Psoas muscle (tissue), 8 donors: Measurements from ENCODE around the gene C21orf91. TPM values are rescaled to one million over a fixed set of nuclear protein-coding genes. Genes with fewer than 3 reads are reported as not detected.

ENCODE experiments used
- ATAC-seq, 4 donors: fragments of 200-7000 bp; cut with Tn5 transposase; one replicate each; pipeline ENCODE4 v1.9.1; 2020; ENCODE audit warnings: moderate library complexity in 3 of 4, mild to moderate bottlenecking in 2 of 4
- DNase-seq, 2 donors: peaks; one replicate each; pipeline ENCODE4 v3.0.0-alpha.2; 2020
- H3K27ac ChIP-seq: fragments of 200-600 bp; one replicate; pipeline ENCODE4 v1.8.0; 2022
- H3K27me3 ChIP-seq, 3 donors: fragments of 200-600 bp in 1 of 3; one replicate each; pipeline versions ENCODE4 v1.6.1 to v1.8.0; 2013 to 2022; ENCODE audit warnings: low read length in 2 of 3, mild to moderate bottlenecking in 2 of 3, moderate library complexity in 1 of 3; ENCODE audit not compliant: insufficient read depth in 3 of 3
- H3K36me3 ChIP-seq, 2 donors: fragments of 200-600 bp in 1 of 2; one replicate each; pipeline versions ENCODE4 v1.6.1 to v1.8.0; 2013 to 2022; ENCODE audit warnings: low read depth in 1 of 2, mild to moderate bottlenecking in 1 of 2, moderate library complexity in 1 of 2; ENCODE audit not compliant: insufficient read depth in 1 of 2
- H3K4me1 ChIP-seq: fragments of 200-600 bp; one replicate; pipeline ENCODE4 v1.8.0; 2022
- H3K4me3 ChIP-seq: fragments of 200-600 bp; one replicate; pipeline ENCODE4 v1.8.0; 2022; ENCODE audit warnings: mild to moderate bottlenecking
- H3K9me3 ChIP-seq: fragments of 200-600 bp; one replicate; pipeline ENCODE4 v1.8.0; 2022
- WGBS, 3 donors: extraction: QIAGEN DNeasy Blood & Tissue Kit; methylation state at CpG; one replicate each; pipeline versions ENCODE4 v1.1.6 to v1.1.7; 2013; 5-methylcytosine and 5-hydroxymethylcytosine counted together
- intact Hi-C, 2 donors: fragments of 100-400 bp; cut with DNase I; formaldehyde crosslinking; loops; one replicate each; pipeline versions ENCODE4 v1.11.0 to v1.14.2; 2022
- polyA plus RNA-seq, 3 donors: library from polyadenylated mRNA; stranded (reverse); fragments of 200-250 nt; gene quantifications; one replicate each; pipeline ENCODE4 v1.2.3, GENCODE V29; 2013
- total RNA-seq, 4 donors: library from RNA; stranded (reverse); fragmentation: NEBNext Ultra II Directional in 2 of 4; extraction: Animal tissue kit (Norgen Biotek cat#: 25700) in 2 of 4; gene quantifications; one replicate each; pipeline versions ENCODE4 v1.2.1 to v1.2.4, GENCODE V29; 2021 to 2023
- TF ChIP-seq, protein P1 (sequence below): fragments of 200-600 bp; IDR thresholded peaks from one replicate; pipeline ENCODE4 v1.8.0; 2022; ENCODE audit warnings: antibody characterized with exemption
- donor health status: healthy with polysubstance abuse.
- donor health status: DM: no; HTN: no; CAD: no; lungs with moderate emphysema.
- donor health status: Bipolar disorder and iron deficiency.
- donor health status: healthy.
- donor health status: DM: yes; HTN: yes; CAD: no.
- donor health status: DM: no; HTN: no; CAD: no.
- donor health status: DM: no; HTN: no; CAD: no.
- donor health status: DM: yes; HTN: yes; CAD: no.

C21orf91 gene
- total and polyA plus RNA-seq, 7 donors: 1.9 to 8.8 (median 4.6) TPM

DNA sequence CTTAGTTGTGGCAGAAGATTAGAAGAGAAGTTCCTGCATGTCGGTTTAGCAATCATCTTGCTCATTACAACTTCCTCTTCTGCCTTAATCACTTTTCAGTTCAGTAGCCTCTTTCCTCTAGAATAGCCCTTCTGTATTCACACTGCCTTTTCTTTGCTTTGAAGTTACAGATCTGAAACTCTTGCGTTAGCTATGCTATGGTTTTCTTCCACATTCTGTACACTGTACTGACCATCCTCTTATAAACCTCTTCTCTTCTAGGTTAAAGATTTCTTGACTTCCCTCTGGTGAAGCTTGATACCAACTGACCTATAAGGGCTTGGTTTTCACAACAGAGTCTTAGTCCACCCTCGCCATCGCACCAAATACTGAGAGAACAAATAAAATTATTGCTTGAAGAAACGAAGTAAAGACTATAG is 35.0 kb downstream of the C21orf91 start:
- Histone ChIP-seq H3K9me3 (no peaks in the 10 kb centered on the region), H3K27me3 (no peaks in the 10 kb centered on the region), H3K27ac (no peak overlapping the region), H3K4me3 (no peak overlapping the region), H3K36me3 (peaks cover 6 to 9% of the 10 kb centered on the region in 2 donors), H3K4me1 (no peaks in the 10 kb centered on the region)
- WGBS, 3 donors: 71 to 74% (median 74%) methylated on average over 5 of the region's 5 CpGs
- ATAC-seq (no peak), DNase-seq (no peak)
- intact Hi-C loops: no loop called here
- TF ChIP-seq, protein P1, sequence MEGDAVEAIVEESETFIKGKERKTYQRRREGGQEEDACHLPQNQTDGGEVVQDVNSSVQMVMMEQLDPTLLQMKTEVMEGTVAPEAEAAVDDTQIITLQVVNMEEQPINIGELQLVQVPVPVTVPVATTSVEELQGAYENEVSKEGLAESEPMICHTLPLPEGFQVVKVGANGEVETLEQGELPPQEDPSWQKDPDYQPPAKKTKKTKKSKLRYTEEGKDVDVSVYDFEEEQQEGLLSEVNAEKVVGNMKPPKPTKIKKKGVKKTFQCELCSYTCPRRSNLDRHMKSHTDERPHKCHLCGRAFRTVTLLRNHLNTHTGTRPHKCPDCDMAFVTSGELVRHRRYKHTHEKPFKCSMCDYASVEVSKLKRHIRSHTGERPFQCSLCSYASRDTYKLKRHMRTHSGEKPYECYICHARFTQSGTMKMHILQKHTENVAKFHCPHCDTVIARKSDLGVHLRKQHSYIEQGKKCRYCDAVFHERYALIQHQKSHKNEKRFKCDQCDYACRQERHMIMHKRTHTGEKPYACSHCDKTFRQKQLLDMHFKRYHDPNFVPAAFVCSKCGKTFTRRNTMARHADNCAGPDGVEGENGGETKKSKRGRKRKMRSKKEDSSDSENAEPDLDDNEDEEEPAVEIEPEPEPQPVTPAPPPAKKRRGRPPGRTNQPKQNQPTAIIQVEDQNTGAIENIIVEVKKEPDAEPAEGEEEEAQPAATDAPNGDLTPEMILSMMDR: no peak

DNA sequence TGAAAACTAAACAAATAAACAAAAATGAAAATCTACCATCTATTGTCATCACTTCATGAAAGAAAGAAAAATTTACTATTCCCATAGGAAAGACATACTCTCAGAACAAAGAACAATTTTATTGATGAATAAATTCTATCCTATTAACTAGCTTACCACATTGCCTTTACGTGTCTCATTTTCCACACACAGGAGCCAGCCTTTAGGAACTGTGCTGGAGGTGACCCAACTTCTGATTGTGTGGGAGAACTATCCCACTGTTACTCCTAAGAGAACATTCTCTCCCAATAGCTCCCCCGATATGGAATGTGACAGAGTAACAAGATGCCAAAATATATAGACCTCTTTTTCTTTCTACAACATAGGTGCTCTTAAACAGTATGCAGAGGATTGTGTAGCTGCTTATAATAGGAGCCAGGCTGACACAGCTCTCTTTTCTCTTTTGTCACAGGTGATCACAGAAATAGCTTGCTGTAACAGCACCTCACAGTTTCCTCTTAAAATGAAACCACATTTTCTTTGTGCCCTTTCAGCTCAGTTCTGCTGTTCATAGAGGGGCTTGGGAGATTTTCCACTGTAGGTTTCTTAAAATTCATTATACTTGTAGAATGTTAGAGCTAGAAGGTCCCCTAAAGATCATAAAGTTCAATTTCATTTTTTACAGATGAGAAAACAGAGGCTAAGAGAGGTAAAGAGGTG is 35.5 kb downstream of the C21orf91 start:
- no peak overlapping the region for H3K4me3 ChIP-seq

DNA sequence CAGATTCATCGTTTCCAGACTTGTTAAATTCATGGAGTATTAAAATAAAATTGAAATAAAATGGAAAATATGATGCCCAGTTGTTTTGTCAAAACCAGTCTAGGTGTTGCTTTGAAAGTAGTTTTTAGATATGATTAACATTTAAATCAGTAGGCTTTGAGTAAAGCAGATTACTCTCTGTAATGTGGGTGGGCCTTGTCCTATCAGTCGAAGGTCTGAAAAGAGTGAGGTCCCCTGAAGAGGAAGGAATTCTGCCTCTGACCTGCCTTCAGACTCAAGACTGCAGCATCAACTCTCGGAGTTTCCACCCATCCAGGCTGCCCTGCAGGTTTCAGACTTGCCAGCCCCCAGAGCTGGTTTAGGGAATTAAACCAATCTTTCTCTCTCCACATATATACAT is 36.2 kb downstream of the C21orf91 start:
- Histone ChIP-seq H3K4me3 (no peak overlapping the region), H3K4me1 (no peaks in the 10 kb centered on the region), H3K9me3 (no peaks in the 10 kb centered on the region), H3K36me3 (peaks cover 6 to 9% of the 10 kb centered on the region in 2 donors), H3K27ac (no peak overlapping the region), H3K27me3 (no peaks in the 10 kb centered on the region)
- WGBS, 3 donors: 87 to 90% (median 88%) methylated on average over 3 of the region's 3 CpGs
- intact Hi-C loops: no loop called here
- ATAC-seq (no peak), DNase-seq (no peak)
- TF ChIP-seq, protein P1: no peak

More for the DNA sequence above, 35.5 kb downstream of the C21orf91 start:
- H3K27me3 ChIP-seq: no peaks in the 10 kb centered on the region
- H3K9me3 ChIP-seq: no peaks in the 10 kb centered on the region
- H3K4me1 ChIP-seq: no peaks in the 10 kb centered on the region
- DNase-seq (no peak), ATAC-seq (no peak)
- H3K27ac ChIP-seq: no peak overlapping the region
- intact Hi-C loops: no loop called here
- WGBS, 3 donors: 58 to 76% (median 72%) methylated on average over 2 of the region's 2 CpGs
- TF ChIP-seq, protein P1: no peak
- H3K36me3 ChIP-seq: peaks cover 6 to 9% of the 10 kb centered on the region in 2 donors

DNA sequence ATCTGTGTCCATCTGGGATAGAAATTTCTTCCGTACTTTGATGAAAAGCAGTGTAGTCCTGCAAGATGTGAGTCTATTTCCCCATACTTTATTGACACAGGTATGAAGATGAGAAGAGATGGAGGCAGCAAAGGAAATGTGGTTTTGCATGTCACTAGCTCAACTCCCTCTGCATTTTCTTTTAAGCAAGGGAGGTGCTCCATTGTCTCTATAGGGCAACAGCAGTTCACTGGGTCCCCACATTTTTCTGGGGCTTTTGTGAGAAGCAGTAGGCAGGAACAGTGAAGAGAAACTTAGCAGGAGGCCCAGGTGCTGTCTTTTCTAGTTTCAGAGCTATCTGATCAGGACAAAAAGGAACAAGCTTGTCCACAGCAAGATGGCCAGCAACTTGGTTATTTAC is 37.1 kb downstream of the C21orf91 start:
- TF ChIP-seq, protein P1: no peak
- Histone ChIP-seq H3K9me3 (no peaks in the 10 kb centered on the region), H3K4me3 (no peak overlapping the region), H3K27ac (no peak overlapping the region), H3K36me3 (peaks cover 6 to 9% of the 10 kb centered on the region in 2 donors), H3K27me3 (no peaks in the 10 kb centered on the region), H3K4me1 (no peaks in the 10 kb centered on the region)
- WGBS, 3 donors: 79 to 88% (median 85%) methylated on average over 1 of the region's 1 CpG
- no peak for DNase-seq
- intact Hi-C loops: no loop called here
- ATAC-seq: no peak

DNA sequence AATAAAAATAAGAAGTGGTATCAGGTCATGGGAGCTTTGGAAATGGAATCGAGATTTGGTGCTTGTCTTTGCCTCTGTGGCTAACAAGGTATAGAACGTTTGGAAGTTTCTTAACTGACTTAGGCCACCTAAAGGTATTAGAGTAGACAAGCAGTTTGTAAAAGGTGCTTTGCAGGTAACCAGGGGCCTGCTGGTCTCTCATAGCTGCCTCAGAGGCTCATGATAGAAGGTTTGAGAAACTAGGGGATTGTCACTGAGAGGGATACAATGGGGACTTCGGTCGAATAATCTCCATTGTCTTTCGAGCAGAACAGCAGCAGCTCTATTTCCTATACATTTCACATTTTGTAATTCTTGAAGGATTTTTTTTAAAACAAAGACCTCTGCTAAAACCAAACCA is 37.6 kb downstream of the C21orf91 start:
- H3K4me1 ChIP-seq: no peaks in the 10 kb centered on the region
- H3K27ac ChIP-seq: no peak overlapping the region
- TF ChIP-seq, protein P1: no peak
- peaks cover under 1 to 7% of the 10 kb centered on the region in 2 donors for H3K36me3 ChIP-seq
- no peaks in the 10 kb centered on the region for H3K9me3 ChIP-seq
- intact Hi-C loops: no loop called here
- ATAC-seq: no peak
- no peak overlapping the region for H3K4me3 ChIP-seq
- no peak for DNase-seq
- H3K27me3 ChIP-seq: no peaks in the 10 kb centered on the region
- 88 to 92% (median 91%) methylated on average over 5 of the region's 5 CpGs for WGBS, 3 donors
